Chondrocyte (in vitro differentiated cells): ENCODE measurements around the gene BAG5. TPM values are rescaled to one million over a fixed set of nuclear protein-coding genes. Genes with fewer than 3 reads are reported as not detected.
A peak's percentile ranks its signal among the peaks of the same experiment; 100 is the strongest.

ENCODE experiments used
- DNase-seq: peaks from one replicate; pipeline ENCODE4 v3.0.0; 2021; ENCODE audit warnings: mixed read lengths, low spot score
- H3K27ac Mint-ChIP-seq: one replicate; pipeline ENCODE4 v1.8.0; 2021; ENCODE audit warnings: mild to moderate bottlenecking, moderate library complexity, mixed read lengths; ENCODE audit not compliant: unreplicated experiment
- H3K27me3 Mint-ChIP-seq: 2 replicates; pipeline ENCODE4 v1.8.0; 2021; ENCODE audit warnings: low read depth, mixed read lengths
- H3K36me3 Mint-ChIP-seq: 2 replicates; pipeline ENCODE4 v1.8.0; 2021; ENCODE audit warnings: low read depth, mixed read lengths
- H3K4me1 Mint-ChIP-seq: 2 replicates; pipeline ENCODE4 v1.8.0; 2021; ENCODE audit warnings: low read depth, mild to moderate bottlenecking, mixed read lengths
- H3K4me3 Mint-ChIP-seq: one replicate; pipeline ENCODE4 v1.8.0; 2021; ENCODE audit warnings: mild to moderate bottlenecking, moderate library complexity, mixed read lengths; ENCODE audit not compliant: unreplicated experiment
- H3K9me3 Mint-ChIP-seq: 2 replicates; pipeline ENCODE4 v1.8.0; 2021; ENCODE audit warnings: low read depth, mixed read lengths
- CTCF ChIP-seq: fragments of 200-600 bp; sonication (generic); IDR thresholded peaks from 2 replicates; pipeline ENCODE4 v1.5.0; 2021; ENCODE audit warnings: antibody characterized with exemption, mild to moderate bottlenecking, moderate library complexity
- total RNA-seq: library from RNA; stranded (reverse); gene quantifications from 3 replicates; pipeline ENCODE4 v1.2.1, GENCODE V29; 2021

The BAG5 gene
- total RNA-seq, 1 donor from 2014 or later, result 22.6 TPM

GRCh38 chr14:103517721-103518421 lies 44.6 kb downstream of the BAG5 start:
- no peak for TF ChIP-seq CTCF
- no peaks in the 10 kb centered on the region for H3K36me3 Mint-ChIP-seq
- H3K27me3 Mint-ChIP-seq, result no peaks in the 10 kb centered on the region
- peak overlapping the region; percentile 72 for H3K27ac Mint-ChIP-seq
- no peaks in the 10 kb centered on the region for H3K9me3 Mint-ChIP-seq
- DNase-seq, result peak; percentile 94
- H3K4me1 Mint-ChIP-seq, result peaks cover 37% of the 10 kb centered on the region
- no peak overlapping the region for H3K4me3 Mint-ChIP-seq

- Mint-ChIP-seq H3K9me3 (no peaks in the 10 kb centered on the region), H3K4me1 (peaks cover 43% of the 10 kb centered on the region), H3K36me3 (peaks cover 4% of the 10 kb centered on the region), H3K27ac (peak overlapping the region; percentile 72), H3K4me3 (no peak overlapping the region), H3K27me3 (no peaks in the 10 kb centered on the region)
- no peak for TF ChIP-seq CTCF
- DNase-seq, result peak; percentile 85
These were observed 45.3 kb downstream of the BAG5 start for GRCh38 chr14:103517174-103517566.

DNA sequence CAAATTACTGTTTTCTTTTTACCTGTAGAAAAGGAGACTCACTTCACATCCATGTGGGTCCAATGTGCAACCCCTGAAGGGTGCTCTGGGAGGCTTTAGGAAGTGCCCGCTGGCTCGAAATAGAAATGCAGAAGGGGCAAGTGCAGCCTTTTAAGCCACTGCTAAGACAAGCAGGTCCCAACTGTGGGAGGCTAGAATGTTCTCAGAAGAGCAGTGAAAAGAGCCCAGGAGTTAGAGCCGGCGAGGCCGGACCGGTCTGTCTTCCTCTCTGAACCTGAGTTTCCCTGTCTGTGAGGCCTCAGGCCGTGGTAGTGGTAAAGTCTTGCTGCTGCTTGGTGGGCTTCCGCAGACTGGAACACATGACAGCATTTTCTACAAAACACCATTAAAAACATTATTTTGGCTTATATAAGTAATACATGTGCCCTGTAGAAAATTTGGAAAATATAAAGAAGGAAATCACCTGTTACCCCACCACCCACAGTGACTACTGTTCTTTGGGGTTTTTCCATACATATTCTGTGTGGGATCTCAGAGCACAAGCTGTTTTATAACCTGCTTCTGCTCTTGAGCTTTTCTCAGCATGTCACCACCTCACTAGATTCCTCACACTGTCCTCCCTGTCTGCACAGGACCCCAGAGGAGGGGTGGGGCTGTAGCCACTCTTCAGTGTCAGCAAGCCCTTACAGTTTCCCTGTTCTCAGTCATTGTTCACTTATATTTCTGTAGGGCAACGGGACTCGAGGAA lies 45.9 kb downstream of the BAG5 start:
- DNase-seq, result peak; percentile 34
- Mint-ChIP-seq H3K4me3 (no peak overlapping the region), H3K27ac (peak overlapping the region; percentile 13), H3K4me1 (peaks cover 43% of the 10 kb centered on the region), H3K36me3 (peaks cover 4% of the 10 kb centered on the region), H3K27me3 (no peaks in the 10 kb centered on the region), H3K9me3 (no peaks in the 10 kb centered on the region)
- TF ChIP-seq CTCF, result no peak

DNA sequence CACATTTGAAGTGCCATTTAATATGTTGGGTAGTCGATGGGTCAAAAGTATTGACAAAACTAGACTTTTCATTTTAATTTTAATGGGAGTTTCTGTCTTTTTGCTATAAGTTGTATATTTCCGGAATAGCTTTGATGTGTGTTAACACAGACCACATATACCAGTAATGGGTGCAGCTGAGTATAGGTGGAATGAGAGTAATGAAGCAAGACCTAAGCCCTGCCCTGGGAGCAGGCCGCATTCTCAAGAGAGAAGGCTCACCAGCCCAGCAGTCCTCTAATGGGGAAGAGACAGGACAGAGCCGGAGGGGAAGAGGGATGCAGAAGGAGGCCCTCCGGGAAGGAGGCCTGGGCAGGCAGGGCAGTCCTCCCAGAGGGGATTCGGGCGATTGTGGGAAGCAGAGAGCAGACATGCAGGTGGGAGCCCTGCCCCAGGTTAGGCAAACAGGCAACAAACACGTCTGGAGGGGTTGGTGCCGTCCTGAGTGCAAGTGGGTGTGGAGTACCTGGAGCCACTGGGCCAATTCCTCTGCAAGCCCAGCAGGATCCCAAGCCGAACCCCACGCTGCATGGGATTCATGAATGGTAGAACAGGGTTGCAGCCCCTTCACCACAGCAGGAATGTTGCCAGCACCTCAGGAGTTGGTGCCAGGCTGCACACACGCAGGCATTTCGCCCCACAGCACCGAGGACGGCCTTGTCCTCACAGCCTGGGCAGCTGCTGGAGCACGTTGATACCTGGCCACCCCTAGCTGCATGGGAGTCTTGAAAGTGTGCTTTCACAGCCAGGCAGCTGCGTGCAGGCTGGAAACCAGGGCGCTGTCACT lies 47.6 kb downstream of the BAG5 start:
- H3K27me3 Mint-ChIP-seq, result no peaks in the 10 kb centered on the region
- no peak overlapping the region for H3K4me3 Mint-ChIP-seq
- H3K27ac Mint-ChIP-seq, result no peak overlapping the region
- peaks cover 40% of the 10 kb centered on the region for H3K4me1 Mint-ChIP-seq
- H3K36me3 Mint-ChIP-seq, result peaks cover 9% of the 10 kb centered on the region
- H3K9me3 Mint-ChIP-seq, result no peaks in the 10 kb centered on the region
- TF ChIP-seq CTCF, result no peak
- peak; percentile 64 for DNase-seq
